Activated T-cell treated with anti-CD3 and anti-CD28 coated beads for 1 hour (primary cell): Measurements from ENCODE around the gene BMP8B.
"Not testable (repeated sequence)": the region's sequence is repeated elsewhere in the genome, so short reads cannot be mapped to it uniquely, and the experiment has no call there.

ENCODE experiments used
- DNase-seq: peaks from one replicate; pipeline ENCODE4 v3.0.0-alpha.2; 2020; ENCODE audit warnings: low read depth

BMP8B gene

DNA sequence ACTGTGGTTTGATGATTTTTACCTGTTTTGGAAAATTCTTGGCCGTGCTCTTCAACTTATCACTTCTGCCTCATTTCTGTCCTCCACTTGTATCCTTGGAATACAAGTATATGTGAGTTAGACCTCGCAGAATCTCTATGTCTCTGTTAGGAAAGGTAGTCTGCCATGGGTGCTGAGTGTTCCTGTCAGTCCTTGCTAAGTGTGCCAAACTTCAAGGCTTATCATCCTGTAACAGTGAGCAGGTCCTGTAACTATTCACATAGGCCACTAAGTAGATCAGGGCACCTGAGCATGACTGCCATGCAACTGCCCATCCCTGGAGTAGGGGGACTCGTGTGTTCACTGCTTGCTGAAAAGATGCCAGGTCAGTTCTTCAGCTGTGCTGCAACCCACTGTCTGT, 24.2 kb upstream of the BMP8B start:
- DNase-seq, result no peak

DNA sequence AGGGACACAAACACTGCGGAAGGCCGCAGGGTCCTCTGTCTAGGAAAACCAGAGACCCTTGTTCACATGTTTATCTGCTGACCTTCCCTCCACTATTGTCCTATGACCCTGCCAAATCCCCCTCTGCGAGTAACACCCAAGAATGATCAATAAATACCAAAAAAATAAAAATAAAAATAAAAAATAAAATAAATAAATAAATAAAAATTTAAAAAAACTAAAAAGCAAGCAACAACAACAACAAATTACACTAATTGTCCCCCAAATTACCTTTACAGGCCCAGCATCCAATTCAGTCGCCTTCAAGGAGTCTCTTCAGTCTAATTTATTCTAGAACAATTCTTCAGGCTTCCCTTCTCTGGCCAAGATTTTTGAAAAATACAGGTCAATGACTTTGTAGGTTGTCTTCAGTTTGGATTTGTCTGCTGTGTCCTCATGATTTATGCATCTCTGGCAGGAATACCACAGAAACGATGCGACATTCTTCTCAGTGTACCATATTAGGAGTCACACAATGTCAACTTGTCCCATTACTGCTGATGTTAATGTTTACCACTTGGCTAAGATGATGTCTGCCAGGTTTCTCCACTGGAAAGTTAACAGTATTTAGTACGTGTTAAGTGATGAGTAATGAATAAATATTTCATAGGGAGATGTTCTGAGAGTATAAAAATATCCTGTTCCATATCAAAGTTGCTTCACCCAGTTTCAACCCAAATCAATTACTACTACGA, 20.3 kb upstream of the BMP8B start:
- DNase-seq, result no peak

DNA sequence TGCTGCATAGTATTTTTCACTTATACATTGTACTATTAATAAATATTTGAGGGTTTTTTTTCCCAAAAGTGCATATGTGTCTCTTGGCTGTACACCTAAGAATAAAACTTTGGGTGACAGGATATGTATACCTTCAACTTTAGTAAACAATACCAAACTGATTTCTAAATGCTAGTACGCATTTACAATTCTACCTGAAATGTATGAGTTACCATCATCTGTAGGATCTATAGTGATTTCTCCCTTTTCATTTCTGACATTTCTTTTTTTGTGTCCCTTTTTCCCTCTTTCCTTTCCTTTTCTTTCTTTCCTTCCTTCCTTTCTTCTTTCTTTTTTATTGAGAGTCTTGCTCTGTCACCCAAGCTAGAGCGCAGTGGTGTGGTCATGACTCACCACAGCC, 16.7 kb upstream of the BMP8B start:
- no peak for DNase-seq

DNA sequence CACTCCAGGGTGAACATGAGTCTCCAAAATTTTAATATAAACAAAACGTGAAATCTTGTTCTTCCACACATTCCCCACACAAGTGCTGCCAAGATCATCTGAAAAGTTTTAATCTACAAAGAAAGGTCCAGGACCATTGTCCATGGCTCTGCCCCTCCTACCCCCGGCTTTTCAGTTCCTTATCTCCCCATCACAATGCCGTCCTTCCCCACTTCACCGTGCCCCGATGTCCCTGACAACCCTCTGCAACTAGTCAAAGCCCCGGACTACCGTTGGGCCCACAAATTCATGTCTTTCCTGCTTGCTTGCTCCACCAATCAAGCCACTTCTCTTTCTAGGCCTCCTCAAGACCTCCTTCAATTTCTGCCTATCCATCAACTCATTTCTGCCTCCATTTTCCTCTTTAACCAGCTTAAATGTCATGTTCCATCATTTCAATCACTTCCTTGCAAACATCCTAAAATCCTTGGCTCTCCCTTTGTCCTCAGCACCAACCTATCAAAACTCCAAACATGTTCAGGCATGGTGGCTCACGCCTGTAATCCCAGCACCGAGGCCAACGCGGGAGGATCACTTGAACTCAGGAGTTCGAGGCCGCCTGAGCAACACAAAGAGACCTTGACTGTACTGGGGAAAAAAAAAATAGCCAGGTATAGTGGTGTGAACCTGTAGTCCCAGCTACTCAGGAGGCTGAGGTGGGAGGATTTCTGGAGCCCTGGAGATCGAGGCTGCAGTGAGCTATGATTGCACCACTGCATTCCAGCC, 14.0 kb upstream of the BMP8B start:
- no peak for DNase-seq

DNA sequence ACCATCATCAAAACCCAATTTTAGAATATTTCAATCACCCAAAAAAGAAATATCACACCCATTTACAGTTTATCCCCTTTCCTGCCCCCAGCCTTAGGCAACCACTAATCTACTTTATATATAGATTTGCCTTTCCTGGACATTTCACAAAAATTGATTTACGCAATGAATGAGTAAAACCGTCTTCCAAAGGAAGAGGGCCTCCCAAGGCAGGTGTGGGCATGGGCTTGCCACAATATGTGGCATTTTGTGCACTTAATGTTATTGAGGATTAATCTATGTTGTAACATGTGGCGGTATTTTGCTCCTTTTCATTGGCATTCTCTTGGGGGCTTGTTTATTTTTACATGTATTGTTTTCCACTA, 11.8 kb upstream of the BMP8B start:
- no peak for DNase-seq

DNA sequence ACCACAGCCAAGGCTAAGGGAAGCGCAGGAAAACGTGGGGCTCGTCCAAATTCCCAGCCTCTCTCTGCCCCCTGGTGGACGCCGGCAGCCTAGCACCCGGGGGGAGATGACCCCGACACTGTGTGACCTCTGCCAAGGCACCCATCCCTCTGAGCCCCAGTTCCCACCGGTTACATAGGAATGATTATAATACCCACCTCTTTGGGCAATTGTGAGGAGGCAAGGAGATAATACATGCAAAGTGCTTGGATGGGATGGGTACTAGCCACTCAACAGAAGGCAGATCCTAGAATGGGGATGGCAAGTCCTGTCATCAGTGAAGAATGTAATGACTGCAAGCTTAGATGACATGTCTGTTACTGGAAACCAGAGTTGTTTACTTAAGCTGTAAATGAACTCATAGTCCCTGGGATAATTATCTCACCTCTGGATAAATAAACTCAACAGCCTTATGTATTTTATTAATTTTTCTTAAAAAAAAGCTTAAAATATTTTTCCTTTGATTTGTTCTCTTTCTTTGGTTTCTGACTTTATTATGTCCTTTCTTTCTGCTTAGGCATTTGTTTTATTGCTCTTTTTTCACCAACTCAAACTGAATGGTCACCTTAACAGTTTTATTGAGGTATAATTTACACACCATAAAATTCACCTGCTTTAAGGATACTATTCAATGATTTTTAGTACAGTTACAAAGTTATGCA, 11.3 kb upstream of the BMP8B start:
- peak; percentile 65 for DNase-seq

DNA sequence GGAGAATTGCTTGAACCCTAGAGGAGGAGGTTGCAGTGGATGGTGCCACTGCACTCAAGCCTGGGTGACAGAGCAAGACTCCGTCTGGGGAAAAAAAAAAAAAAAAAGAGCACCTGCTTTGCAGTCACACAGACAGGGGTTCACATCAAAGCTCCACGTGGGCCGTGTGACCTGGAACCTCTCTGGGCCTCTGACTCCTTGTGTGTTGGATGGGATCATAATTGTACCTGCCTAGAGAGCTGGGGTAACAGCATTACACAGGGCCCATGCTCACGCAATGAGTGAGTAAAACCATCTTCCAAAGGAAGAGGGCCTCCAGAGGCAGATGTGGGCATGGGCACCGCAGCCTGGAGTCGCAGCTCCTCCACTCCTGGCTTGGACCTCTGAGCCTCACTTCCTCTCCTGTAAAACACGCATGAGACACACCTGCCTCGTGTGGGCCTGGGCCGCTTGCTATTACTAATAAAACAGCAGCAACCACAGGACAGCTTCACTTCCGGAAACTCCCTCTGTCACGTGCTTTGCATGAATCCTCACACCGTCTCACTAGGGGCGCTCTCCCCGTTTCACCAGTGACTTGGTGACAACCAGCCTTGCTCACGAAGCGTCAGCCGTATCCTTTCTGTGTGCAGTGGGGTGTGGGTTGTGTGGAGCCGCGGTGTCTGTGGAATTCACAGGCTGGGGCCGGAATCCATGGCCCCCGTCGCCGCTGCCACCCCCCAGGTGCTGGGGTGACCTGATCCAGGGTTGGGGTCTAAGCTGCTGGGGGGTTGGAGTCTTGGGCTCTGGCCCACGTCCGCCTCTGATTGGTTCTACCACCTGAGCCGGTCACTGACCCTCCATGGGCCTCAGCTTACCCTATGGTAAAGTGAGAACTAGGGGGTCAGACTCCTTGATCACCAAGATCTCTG, 10.4 kb upstream of the BMP8B start:
- DNase-seq, result peak; percentile 76

DNA sequence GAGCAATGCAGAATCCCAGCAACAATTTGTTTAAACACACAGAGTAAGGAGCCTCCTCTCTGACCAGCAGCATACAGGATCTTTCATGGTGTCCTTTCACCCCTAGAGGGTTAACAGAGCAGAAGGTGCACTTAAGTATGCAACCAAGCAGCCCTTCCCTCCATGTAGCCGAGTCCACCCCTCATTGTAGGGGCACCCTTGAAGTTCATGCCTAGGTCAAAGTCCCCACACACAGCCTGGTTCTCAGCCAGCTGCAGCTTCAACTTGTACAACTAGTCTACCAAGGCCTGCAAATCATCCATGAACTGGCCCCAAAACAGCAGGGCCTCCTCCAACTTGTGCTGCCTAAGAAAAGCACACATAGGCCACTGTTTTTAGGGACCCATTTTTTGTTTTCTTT, 7.0 kb upstream of the BMP8B start:
- DNase-seq, result no peak

DNA sequence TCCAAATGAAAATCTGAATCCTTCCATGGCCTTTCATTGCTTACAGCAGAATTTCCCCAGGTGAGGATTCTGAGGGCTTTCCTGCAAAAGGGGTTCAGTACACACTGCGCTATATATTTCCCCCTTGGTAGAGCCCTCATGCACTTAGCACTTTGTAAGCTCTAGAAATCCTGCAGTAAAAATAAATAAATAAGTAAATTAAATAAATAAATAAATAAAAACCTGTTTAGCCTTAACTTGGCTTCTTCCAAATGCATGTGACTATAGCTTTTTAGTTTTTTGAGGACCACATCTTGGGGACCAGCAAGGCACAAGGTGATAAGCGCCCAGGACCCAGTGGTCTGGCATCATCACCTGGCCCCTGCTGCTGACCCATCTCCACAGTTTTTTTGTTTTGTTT, 3.2 kb upstream of the BMP8B start:
- no peak for DNase-seq

DNA sequence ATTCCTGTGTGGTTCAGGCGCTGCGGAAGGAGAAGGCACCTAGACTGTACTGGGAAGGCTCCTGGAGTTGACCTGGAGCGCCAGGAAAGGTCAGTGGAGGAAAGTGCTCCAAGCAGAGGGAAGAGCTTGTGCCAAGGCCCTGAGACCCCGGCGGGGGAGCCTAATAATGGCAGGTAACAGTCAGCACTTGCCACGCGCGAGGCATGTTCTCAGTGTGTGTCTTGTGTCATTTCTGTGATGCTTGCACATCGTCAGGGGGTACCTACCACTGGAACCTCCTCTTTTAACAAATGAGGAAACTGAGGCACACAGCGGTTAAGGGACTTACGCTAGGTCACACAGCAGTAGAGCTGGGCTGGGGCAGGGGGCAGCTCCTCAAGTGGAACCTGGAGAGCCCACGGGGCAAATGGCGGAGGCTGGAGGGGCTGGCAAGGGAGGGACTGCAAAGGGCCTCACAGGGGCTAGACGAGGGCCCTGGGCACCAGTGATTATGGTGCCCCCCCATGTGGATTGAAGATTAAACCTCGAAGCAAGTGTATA, 976 bp upstream of the BMP8B start:
- DNase-seq, result no peak

DNA sequence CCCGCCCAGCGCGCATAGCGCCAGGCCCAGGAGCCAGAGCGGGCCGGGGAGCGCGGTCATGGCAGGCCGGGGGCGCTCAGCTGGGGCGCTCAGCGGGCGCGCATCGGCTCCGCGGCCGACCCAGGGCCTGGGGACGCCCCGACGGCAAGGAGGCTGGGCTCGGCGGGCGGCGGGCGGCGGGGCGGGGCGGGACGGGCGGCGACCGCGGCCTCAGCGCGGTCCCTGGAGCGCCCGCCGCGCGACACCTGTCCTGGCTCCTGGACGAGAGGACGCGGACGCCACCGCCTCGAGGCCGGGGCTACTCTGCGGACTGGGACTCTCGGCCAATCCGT, 273 bp downstream of the BMP8B start:
- DNase-seq, result no peak

DNA sequence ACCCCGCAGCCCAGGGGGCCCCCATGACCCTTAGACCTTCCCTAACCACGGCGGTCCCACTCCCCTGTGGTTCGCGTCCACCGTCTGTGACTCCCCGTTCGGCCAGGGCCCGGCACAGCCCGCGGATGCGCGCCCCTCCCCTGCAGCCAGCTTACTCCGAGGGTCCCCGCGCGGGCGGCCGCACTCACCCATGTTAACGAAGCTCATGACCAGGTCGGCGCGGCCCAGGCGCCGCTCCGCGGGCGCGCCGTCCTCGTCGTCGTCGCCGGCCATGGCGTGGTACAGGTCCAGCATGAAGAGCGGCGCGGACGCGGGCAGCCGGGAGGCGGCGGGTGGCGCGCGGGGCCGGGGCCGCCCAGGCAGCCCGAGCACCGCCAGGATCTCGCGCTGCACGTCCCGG, 701 bp downstream of the BMP8B start:
- not testable (repeated sequence) for DNase-seq

DNA sequence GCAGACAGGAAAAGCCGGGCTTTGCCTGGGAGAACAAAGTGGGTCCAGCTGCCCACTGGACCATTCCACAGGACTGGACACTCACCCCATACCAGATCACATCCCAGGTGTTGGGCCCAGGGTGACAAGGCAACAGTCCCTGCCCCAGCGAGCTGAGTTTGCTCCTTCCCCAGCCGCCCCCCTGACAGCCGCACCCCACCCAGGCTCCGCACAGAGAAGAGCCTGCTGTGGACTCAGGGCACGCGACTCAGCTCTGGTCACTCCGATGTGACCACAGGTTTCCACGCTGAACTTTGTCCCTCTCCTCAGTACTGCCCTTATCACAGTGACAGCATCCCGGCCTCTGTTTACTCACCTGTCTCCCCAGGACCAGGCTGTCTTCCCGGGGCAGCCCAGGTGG, 1.2 kb downstream of the BMP8B start:
- no peak for DNase-seq

DNA sequence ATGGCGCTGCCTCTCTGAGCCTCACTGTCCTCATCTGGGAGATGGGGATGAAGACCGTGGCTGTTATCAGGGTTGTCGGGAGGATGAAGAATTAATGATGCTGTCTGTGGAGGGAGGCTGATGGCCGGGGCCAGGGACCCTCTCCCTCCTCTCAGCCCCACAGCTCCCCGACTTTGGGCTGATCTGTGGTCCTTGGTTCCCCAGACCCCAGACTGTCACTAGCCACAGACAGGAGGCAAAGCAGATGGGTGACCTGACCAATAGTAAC, 1.6 kb downstream of the BMP8B start:
- DNase-seq, result not testable (repeated sequence)

DNA sequence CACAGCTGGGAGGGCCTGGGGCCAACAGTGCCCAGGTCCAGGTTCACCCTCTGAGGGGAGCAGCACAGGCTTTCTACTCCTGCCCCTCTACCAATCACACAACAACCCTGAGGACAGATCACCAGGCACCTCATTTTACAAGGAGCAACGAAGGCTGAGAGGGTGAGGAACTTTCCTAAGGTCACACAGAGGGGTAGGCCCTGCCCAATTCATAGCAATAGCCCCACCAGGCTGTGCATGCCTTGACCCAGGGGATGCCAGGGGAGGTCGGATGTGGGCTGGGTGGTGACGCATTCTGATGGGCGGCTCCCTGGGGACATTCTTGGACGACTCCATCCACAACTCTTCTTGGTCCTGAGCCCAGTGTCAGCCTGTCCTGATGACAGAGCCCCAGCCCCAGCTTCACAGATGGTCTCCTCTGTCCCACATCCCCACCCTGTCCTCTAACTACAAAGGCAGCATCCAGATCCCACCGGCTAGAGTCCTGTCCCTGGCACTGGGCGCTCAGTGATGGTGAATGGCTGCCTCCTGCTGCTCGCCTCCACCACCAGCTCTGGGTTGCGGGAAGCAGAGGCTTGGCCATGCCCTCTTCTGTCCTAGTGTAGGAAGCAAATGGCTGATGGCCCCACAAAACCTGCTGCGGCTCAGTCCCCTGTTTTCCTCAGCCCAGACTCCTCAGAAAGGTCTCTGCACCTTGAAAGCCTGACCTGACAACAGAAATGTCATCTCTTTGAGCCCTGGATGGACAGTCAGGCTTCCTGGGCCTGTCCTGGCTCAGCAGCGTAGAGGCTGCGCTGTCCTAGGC, 2.2 kb downstream of the BMP8B start:
- DNase-seq, result not testable (repeated sequence)

DNA sequence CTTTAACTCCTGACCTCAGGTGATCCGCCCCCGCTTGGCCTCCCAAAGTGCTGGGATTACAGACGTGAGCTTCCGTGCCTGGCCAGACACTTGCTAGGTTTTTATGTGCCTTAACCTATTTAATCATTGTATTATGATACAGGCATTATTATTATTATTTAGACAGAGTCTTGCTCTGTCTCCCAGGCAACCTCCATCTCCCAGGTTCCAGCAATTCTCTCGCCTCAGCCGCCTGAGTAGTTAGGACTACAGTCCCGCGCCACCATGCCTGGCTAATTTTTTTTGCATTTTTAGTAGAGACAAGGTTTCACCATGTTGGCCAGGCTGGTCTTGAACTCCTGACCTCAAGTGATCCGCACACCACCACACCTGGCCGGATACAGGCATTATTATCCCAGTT, 6.0 kb downstream of the BMP8B start:
- DNase-seq, result not testable (repeated sequence)

DNA sequence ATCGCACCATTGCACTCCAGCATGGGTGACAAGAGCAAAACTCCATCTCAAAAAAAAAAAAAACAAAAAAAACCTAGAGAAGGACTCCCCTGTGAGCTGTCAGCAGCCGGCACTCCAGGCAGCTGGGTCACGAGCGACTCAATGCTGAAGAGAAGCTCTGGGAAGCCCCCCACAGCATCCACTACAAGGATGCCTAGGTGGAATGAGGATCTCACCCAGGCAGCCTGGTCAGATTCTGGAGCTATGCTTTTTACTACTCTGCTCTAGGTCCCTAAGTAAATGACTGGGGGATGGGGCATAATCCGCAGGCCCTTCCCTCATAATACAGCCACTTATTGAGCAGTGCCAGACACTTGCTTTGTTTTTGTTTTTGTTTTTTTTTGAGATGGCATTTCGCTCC, 6.6 kb downstream of the BMP8B start:
- DNase-seq, result no peak

DNA sequence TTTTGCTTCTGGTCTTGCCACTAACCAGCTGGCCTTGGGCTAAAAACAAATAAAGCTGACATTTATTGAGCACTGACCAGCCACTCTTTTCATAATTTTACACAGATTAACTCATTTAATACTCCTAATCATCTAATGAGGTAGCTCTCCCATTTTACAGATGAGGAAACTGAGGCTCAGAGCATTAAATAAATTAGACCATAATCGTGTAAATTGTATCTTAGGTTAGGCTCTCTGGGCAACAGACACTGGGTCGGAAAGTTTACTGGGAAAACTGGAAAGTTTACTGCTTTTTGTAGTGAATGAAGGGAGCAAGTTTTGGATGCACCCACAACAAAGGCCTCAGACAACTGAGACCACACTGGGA, 7.3 kb downstream of the BMP8B start:
- no peak for DNase-seq

DNA sequence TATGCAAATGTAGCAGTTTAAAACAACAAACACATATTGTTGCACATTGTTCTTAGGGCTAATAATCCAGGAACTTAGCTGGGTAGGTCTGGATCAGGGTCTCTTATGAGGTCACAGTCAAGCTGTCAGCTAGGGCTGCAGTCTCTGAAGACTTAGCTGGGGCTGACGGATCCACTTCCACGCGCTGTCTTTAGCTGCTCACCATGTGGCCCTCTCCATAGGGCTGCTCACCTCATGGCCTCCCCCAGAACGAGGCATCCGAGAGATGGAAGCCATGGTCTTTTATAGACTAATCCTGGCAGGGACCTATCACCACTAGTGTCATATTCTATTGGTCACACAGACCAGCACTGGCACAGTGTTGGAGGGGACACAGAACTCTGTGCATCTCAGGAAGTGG, 8.8 kb downstream of the BMP8B start:
- DNase-seq, result no peak

DNA sequence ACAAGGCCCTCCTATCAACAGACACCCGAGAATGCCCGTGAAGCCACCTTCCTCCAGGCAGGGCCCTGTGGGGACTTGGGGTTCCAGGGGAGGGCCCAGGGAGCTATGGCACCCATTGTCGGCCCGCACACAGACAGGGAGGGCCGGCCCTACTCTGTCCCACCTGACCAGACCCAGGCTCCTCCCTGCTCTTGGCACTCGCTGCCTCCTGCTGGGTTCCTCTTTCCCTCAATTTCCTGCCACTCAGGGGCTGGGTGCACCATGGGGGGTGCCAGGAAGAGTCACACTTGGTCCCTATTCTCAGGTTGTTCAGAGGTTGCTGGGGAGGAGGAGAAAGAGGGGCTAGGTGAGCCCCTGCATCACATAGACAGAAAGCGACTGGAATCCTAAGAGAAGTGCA, 9.5 kb downstream of the BMP8B start:
- DNase-seq, result no peak

DNA sequence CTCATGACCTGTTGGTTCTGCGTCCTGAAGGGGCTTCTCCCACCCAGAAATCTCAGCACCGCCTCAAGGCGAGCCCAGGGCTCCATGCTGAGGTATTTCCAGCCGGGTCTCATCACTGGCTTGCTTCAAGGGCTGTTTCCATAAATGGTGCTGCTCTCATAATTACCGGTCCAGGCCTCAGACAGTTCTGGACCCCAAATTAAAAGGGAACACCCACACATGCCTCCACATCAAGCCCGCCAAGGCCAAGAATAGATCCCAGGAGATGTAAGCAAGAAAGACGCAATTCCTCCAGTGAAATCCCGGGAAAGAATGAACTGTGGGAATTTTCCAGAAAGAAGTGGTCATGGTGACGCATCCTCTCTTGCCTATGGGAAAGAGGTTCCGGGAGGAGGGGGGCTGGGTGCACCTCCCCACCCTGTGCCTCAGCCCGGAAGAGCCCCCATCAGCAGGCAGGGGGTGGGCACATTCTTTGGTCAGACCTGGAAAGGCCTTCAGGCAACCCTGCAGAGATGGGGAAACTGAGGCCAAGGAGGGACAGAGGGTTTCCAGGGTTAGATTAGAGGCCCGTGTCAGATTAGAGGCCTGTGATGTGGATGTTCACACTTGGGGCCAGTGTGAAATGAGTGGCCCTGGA, 10.1 kb downstream of the BMP8B start:
- DNase-seq, result not testable (repeated sequence)
